NCI-H146 (cell line): ENCODE measurements around the gene PDE9A.
"Not testable (repeated sequence)": the region's sequence is repeated elsewhere in the genome, so short reads cannot be mapped to it uniquely, and the experiment has no call there.

Source experiments
- DNase-seq: peaks from one replicate; lab custom pipeline; 2025; lab: John Stamatoyannopoulos, UW

Gene PDE9A

GRCh38 chr21:42799516-42799915 is 146.1 kb downstream of the PDE9A start:
- no peak for DNase-seq

DNA sequence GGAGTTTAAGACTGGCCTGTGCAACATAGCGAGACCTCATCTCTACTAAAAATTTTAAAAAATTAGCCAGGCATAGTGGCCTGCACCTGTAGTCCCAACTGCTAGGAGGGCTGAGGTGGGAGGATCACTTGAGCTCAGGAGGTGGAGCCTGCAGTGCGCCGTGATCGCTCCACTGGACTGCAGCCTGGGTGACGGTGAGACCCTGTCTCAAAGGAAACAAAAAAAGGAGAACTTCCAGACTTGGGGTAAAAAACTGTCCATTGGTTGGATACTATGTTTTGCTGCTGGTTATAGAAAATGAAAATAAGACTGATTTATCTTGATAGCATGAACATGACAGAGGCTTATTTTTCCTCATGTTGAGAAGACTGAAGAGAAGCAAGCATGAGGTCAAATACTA is 146.5 kb downstream of the PDE9A start:
- no peak for DNase-seq

- not testable (repeated sequence) for DNase-seq
Observed at GRCh38 chr21:42801616-42802015, 148.2 kb downstream of the PDE9A start.

GRCh38 chr21:42806509-42807140 is 153.2 kb downstream of the PDE9A start:
- no peak for DNase-seq

- not testable (repeated sequence) for DNase-seq
Observed at GRCh38 chr21:42807293-42807895, 154.0 kb downstream of the PDE9A start.

DNA sequence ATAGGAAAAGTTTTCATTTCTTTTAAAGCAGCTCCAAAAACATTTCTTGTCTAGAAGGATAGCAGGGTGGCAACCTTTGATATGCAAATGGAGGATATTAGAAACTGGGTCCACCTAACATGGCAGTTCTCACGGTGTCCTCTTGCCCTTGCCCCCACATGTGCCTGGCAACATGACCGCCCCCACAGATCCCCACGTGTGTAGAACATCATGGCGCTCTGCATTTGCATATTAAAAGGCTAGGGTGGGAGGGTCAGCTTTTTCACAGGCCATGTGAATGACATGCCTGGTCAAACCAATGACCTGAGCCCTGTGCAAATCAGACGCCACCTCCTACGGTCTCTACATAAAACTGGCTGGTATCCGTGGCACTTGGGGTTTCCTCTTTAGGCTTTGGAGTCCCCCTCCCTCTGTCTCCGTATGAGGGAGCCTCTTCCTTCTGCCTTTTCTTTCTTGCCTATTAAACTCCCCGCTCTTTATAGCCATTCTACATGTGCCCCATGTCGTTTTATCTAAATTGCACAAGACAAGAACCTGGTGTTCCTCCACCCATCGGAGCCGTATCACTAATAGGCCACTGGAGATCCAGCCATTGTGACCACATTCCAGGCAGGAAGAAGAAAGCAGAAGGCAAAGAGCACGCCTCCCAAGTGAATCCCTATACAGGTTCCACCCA is 154.7 kb downstream of the PDE9A start:
- DNase-seq: no peak

GRCh38 chr21:42809171-42809570 is 155.8 kb downstream of the PDE9A start:
- DNase-seq: no peak

GRCh38 chr21:42809577-42810475 is 156.4 kb downstream of the PDE9A start:
- DNase-seq: no peak

DNA sequence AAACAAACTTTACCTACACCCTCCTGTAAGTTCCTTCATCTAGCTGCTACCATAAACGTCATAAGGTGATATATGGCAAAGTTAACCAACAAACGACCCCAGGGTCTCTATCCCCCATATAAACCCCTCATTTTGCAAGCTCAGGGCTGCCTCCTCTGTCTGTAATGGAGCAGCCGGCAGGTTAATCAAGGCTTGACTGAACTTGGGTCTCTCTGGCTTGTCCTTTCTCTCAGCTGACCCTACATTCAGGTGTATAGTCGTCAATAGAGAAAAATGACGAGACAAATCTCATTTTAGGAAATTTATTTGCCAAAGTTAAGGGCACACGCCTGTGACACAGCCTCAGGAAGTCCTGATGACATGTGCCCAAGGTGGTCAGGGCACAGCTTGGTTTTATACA is 158.5 kb downstream of the PDE9A start:
- DNase-seq: no peak

DNA sequence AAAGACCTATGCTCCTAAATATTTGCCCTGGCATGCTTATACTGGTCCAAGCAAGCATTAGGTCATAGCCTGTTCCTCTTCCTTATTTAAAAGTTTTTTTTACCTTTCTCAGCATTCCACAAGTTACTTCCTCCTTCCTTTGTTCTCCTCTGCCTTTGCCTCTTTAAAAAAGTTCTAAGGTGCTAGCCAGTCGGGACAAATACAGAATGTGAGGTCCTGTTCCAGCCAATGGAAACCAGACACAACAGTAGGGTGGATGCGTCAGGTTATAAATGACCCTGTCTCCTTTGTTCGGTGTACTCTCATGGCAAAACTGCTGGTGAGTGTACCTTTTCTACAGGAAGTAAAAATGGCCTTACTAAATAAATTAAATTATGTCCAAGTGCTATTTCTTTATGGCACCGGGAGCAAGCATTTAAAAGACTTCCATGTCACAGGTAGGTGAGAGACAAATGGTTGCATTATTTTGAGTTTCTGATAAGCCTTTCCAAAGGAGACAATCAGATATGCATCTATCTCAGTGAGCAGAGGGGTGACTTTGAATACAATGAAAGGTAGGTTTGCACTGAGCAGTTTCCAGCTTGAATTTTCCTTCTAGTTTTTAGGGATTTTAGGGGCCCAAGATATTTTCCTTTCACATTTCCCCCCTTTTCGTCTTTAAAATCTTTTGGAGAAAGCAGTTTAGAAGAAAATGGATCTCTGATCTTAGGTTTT is 159.3 kb downstream of the PDE9A start:
- DNase-seq: not testable (repeated sequence)

DNA sequence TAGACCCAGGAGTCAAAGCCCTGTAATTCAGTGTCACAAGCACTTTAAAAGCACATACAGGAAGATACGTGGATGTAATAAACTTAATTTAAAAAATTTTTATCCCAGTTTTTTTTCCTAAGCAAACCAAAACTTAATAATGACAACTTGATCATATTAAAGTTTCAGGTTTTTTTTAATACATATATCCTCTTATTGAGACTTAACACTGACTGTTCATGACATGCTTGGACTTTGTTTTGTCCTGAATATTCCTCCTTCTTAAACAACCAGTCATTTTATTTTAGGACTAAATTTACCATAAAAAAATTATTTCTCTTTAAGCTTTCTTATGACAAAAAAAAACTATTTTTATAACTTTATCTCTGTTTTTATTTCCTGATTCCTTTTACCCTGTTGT is 161.8 kb downstream of the PDE9A start:
- no peak for DNase-seq

DNA sequence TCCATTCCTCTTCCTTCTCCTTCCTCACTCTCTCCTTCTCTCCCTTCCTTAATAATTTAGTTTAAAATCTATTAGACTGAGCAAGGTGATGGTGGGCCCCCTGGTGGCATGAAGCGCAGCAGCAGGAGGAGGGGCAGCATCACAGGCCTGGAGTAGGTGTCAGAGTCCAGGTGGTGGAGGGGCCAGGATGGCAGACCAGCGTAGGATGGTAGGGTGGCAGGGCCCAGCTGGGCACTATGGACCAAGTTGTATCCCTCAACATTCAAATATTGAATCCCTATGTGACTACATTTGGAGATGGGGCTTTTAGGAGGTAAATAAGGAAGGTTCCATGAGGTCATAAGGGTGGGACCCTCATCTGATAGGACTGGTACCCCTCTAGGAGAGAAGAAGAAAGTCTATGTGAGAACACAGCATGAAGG is 164.9 kb downstream of the PDE9A start:
- no peak for DNase-seq

DNA sequence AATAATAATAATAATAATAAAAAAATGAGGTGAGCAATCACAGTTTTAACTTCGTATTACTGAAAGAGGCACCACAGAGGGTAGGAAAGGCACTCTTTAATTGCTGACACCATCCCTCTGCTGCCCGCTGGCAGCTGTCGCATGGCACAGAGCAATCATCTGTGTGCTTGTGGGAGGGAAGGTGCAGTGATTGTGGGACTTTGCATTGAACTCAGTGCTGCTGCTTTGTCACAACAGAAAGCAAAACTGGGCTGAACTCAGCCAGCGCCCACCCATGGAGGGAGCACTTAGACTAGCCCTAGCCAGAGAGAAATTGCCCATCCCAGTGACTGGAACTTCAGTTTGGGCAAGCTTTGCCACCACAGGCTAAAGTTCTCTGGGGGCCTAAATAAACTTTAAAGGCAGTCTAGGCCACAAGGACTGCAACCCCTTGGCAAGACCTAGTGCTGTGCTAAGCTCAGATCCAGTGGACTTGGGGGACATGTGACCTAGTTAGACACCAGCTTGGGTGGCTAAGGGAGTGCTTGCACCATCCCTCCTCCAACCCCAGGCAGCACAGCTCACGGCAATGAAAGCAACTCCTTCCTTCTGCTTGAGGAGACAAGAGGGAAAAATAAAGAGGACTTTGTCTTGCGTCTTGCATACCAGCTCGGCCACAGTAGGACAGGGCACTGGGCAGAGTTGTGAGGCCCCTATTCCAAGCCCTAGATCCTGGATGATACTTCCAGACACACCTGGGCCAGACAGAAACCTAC is 166.6 kb downstream of the PDE9A start:
- DNase-seq: no peak

- DNase-seq: peak; percentile 88
Observed at GRCh38 chr21:42820616-42821465, 167.4 kb downstream of the PDE9A start.
